BE2C (cell line): ENCODE measurements around the gene MCUB. TPM values are rescaled to one million over a fixed set of nuclear protein-coding genes. Genes with fewer than 3 reads are reported as not detected.
"Not testable (repeated sequence)": the region's sequence is repeated elsewhere in the genome, so short reads cannot be mapped to it uniquely, and the experiment has no call there.

Experiments used
- DNase-seq: peaks from one replicate; pipeline ENCODE4 v3.0.0-alpha.2; 2020
- H3K27me3 ChIP-seq: fragments of 250-450 bp; sonication (Bioruptor Pico); 2 replicates; pipeline ENCODE4 v1.5.1; 2020; ENCODE audit warnings: mild to moderate bottlenecking
- H3K36me3 ChIP-seq: fragments of 250-450 bp; sonication (Bioruptor Pico); 2 replicates; pipeline ENCODE4 v1.5.1; 2020; ENCODE audit warnings: mild to moderate bottlenecking
- H3K4me1 ChIP-seq: fragments of 250-450 bp; sonication (Bioruptor Pico); 2 replicates; pipeline ENCODE4 v1.5.1; 2020
- H3K4me3 ChIP-seq: 2 replicates; pipeline ENCODE4 v1.5.1; 2011; ENCODE audit warnings: low read depth, low read length
- H3K9me3 ChIP-seq: fragments of 250-450 bp; sonication (Bioruptor Pico); 2 replicates; pipeline ENCODE4 v1.5.1; 2020
- polyA plus RNA-seq: library from polyadenylated mRNA; unstranded; fragments of >200 nt; gene quantifications from one replicate; pipeline ENCODE4 v1.2.1, GENCODE V29; 2012; ENCODE audit warnings: low read depth, missing spikeins; ENCODE audit not compliant: insufficient read length, insufficient read depth
- TF ChIP-seq, protein P1 (sequence below): IDR thresholded peaks from 2 replicates; pipeline ENCODE4 v1.5.1; 2012; ENCODE audit warnings: mild to moderate bottlenecking, low read depth, low read length

The MCUB gene, protein sequence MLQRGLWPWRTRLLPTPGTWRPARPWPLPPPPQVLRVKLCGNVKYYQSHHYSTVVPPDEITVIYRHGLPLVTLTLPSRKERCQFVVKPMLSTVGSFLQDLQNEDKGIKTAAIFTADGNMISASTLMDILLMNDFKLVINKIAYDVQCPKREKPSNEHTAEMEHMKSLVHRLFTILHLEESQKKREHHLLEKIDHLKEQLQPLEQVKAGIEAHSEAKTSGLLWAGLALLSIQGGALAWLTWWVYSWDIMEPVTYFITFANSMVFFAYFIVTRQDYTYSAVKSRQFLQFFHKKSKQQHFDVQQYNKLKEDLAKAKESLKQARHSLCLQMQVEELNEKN
- not detected for polyA plus RNA-seq

DNA sequence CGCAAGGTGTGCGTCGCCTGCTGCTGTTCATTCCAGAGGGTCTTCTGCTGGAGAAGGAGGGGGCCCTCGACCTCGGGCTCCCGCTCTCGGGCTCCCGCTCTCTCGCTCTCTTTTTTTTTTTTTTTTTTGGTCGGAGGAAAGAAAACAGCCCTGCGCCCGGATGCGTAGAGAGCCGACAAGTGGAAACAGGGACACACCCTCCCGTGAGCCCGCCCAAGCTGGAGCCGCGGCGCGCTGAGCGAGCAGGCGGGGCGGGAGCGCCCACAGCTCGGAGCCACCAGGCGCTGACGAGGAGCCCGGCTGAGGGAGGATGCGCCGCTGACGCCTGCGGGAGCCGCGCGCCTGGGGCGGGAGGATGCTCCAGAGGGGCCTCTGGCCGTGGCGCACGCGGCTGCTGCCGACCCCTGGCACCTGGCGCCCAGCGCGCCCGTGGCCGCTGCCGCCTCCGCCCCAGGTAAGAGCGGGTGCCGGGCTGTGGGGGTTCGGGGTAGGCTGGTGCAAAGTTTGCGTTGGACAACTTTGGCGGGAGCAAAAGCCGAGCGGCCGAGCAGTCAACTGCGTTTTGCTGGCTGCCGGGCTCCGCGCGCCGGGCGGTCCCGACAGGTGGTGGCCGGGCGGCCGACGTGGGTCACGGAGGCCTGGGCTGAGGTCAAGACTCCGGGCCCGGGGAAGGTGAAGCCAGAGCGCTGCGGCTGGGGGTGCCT, at the start of gene MCUB:
TSS of gene MCUB (plus strand) at position 264 of the 704 bp plus-strand sequence. CDS start at position 356, 92 bp downstream.
- Histone ChIP-seq H3K9me3 (no peaks in the 10 kb centered on the region), H3K4me1 (no peaks in the 10 kb centered on the region), H3K36me3 (no peaks in the 10 kb centered on the region), H3K27me3 (peaks cover 36% of the 10 kb centered on the region), H3K4me3 (peak within 1 kb of the TSS; percentile 55)
- peak; percentile 72 for DNase-seq
- TF ChIP-seq, protein P1, sequence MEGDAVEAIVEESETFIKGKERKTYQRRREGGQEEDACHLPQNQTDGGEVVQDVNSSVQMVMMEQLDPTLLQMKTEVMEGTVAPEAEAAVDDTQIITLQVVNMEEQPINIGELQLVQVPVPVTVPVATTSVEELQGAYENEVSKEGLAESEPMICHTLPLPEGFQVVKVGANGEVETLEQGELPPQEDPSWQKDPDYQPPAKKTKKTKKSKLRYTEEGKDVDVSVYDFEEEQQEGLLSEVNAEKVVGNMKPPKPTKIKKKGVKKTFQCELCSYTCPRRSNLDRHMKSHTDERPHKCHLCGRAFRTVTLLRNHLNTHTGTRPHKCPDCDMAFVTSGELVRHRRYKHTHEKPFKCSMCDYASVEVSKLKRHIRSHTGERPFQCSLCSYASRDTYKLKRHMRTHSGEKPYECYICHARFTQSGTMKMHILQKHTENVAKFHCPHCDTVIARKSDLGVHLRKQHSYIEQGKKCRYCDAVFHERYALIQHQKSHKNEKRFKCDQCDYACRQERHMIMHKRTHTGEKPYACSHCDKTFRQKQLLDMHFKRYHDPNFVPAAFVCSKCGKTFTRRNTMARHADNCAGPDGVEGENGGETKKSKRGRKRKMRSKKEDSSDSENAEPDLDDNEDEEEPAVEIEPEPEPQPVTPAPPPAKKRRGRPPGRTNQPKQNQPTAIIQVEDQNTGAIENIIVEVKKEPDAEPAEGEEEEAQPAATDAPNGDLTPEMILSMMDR: no peak

DNA sequence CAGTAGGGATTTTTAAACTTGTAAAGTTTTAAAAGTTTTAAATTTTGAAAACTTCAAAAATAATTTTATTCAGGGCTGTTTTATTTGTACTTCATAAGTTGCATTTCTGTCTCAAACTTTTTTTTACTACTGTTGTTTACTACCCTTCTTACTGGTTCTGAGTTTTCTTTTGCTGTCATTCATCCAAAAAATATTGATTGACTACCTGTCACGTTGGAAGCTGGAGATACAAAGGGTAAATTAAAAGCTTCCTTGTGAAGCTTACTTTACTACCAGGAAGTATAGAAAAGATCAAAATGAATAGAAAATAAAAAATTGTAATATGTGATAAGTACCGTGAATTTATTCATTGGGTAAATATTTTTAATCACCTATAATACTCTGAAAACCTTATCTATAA, 49.4 kb upstream of the MCUB start:
- Histone ChIP-seq H3K27me3 (no peaks in the 10 kb centered on the region), H3K9me3 (no peaks in the 10 kb centered on the region), H3K4me1 (no peaks in the 10 kb centered on the region), H3K4me3 (no peak overlapping the region), H3K36me3 (peaks cover 9% of the 10 kb centered on the region)
- no peak for DNase-seq
- TF ChIP-seq, protein P1: no peak

DNA sequence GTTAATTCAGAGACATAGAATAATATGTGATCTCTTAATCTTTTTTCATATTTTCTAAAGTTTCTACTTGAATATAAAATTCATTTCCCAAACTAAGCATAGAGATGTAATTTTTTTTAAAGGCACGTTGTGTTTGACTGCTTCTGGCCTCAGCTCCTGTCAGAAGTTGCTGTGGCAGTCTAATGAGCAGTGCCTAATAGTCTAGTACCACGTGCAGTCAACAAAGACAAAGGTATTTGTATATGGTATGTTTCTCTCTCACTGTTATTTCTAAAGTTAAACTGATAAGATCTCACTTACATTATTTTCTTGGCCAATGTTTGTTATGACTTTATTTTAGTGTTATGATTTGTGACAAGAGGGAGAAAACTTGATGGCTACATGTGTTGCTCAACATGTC, 48.6 kb upstream of the MCUB start:
- no peaks in the 10 kb centered on the region for H3K4me1 ChIP-seq
- H3K4me3 ChIP-seq: no peak overlapping the region
- no peak for DNase-seq
- TF ChIP-seq, protein P1: no peak
- peaks cover 10% of the 10 kb centered on the region for H3K36me3 ChIP-seq
- no peaks in the 10 kb centered on the region for H3K9me3 ChIP-seq
- no peaks in the 10 kb centered on the region for H3K27me3 ChIP-seq

DNA sequence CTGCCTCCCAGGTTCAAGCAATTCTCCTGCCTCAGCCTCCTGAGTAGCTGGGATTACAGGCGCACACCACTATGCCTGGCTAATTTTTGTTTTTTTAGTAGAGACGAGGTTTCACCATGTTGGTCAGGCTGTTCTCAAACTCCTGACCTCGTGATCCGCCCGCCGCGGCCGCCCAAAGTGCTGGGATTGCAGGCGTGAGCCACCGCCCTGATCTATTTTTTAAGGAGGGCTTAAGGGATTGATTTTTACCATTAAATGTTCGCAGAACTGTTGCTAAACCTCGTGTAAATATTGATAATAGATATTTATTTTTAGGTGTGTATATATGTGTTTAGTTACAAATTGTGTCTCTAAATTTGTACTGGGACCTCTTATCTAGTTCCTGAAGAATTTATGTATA, 46.7 kb upstream of the MCUB start:
- not testable (repeated sequence) for H3K4me3 ChIP-seq, H3K9me3 ChIP-seq, H3K4me1 ChIP-seq, DNase-seq, H3K27me3 ChIP-seq
- peaks cover 18% of the 10 kb centered on the region for H3K36me3 ChIP-seq

DNA sequence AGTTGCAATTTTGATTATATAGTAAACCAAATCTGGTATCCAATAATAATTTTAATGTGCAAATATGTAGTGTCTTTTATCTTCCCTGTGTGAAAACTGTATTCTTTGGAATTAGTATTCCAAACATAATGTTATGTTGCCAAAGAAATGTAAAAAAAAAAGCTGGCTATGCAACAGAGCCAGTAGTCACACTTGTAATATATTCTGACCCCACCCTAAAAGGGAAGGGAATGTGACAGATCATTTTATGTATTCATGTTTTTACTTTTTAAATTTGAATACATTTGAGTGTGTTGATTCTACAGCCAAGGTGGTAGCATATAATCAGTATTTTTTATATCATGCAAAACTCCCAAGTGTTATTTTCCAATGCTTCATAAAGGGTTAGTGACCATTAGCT, 27.9 kb upstream of the MCUB start:
- TF ChIP-seq, protein P1: no peak
- no peak for DNase-seq
- no peaks in the 10 kb centered on the region for H3K9me3 ChIP-seq
- H3K36me3 ChIP-seq: peaks cover 59% of the 10 kb centered on the region
- no peak overlapping the region for H3K4me3 ChIP-seq
- no peaks in the 10 kb centered on the region for H3K27me3 ChIP-seq
- H3K4me1 ChIP-seq: no peaks in the 10 kb centered on the region

DNA sequence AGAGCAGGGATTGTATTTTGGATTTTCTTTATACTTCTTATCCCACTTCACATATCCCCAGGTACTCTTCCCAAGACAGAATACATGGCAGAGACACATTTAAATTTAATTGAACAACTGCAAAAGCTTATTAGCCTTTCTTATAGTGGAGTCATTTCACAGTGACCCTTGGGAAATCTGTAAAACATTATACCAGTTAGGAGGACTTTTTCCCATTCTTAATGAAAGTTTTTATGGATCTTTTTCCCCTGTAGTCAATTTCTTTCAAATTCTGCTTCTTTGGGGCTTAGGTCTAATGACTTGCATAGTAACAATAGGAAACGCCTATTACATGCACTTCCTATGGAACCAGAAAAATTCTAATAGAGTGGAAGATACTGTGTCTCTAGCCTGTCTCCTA, 14.6 kb upstream of the MCUB start:
- H3K36me3 ChIP-seq: no peaks in the 10 kb centered on the region
- no peak for DNase-seq
- no peak overlapping the region for H3K4me3 ChIP-seq
- TF ChIP-seq, protein P1: no peak
- H3K4me1 ChIP-seq: no peaks in the 10 kb centered on the region
- no peaks in the 10 kb centered on the region for H3K9me3 ChIP-seq
- H3K27me3 ChIP-seq: no peaks in the 10 kb centered on the region
